PFSK-1 (cell line): ENCODE results near the gene DLX4.

Source experiments
- POLR2AphosphoS5 ChIP-seq: IDR thresholded peaks from 2 replicates; pipeline ENCODE4 v1.6.1; 2012; ENCODE audit warnings: low read depth, mild to moderate bottlenecking, control low read depth, low read length, moderate library complexity
- TAF1 ChIP-seq: IDR thresholded peaks from 2 replicates; pipeline ENCODE4 v1.6.1; 2012; ENCODE audit warnings: low read length, control low read depth, borderline replicate concordance; ENCODE audit not compliant: insufficient read depth

GRCh38 chr17:49993423-49994060, 24.6 kb downstream of the DLX4 start:
- TF ChIP-seq TAF1 (no peak), POLR2AphosphoS5 (no peak)
